ENCODE results near the gene RTF2.

DNA sequence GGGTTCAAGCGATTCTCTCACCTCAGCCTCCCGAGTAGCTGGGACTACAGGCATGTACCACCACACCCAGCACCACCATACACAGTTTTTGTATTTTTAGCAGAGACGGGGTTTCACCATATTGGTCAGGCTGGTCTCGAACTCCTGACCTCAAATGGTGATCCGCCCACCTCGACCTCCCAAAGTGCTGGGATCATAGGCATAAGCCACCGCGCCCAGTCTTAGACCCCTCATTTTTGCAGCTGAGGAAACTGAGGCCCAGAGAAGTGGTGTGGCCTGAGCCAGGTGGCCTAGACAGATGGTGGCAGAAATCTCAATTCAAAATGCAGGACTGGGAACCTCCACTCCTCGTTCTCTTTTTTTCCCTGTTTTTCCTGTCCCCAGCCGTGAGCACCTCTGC is 43.5 kb downstream of the RTF2 start:
- TF ChIP-seq, protein P1, sequence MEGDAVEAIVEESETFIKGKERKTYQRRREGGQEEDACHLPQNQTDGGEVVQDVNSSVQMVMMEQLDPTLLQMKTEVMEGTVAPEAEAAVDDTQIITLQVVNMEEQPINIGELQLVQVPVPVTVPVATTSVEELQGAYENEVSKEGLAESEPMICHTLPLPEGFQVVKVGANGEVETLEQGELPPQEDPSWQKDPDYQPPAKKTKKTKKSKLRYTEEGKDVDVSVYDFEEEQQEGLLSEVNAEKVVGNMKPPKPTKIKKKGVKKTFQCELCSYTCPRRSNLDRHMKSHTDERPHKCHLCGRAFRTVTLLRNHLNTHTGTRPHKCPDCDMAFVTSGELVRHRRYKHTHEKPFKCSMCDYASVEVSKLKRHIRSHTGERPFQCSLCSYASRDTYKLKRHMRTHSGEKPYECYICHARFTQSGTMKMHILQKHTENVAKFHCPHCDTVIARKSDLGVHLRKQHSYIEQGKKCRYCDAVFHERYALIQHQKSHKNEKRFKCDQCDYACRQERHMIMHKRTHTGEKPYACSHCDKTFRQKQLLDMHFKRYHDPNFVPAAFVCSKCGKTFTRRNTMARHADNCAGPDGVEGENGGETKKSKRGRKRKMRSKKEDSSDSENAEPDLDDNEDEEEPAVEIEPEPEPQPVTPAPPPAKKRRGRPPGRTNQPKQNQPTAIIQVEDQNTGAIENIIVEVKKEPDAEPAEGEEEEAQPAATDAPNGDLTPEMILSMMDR (conservative IDR thresholded peaks at IDR 0.05; ENCODE audit: low read depth, low read length): no peak
- TF ChIP-seq EZH2 (IDR thresholded peaks at IDR 0.05; ENCODE audit: borderline replicate concordance, low read depth, low read length, poor library complexity, severe bottlenecking): no peak
